GM23338 (cell line): Measurements from ENCODE around the gene MATK. TPM values are rescaled to one million over a fixed set of nuclear protein-coding genes. Genes with fewer than 3 reads are reported as not detected.

Experiments
- ATAC-seq: fragments of 200-7000 bp; cut with Tn5 transposase; 3 replicates; pipeline ENCODE4 v1.9.1; 2020
- DNase-seq: peaks from one replicate; pipeline ENCODE4 v3.0.0-alpha.2; 2015; ENCODE audit warnings: low spot score
- H2AFZ ChIP-seq: fragments of 200-600 bp; sonication (generic); 2 replicates; pipeline ENCODE4 v1.8.0; 2016; ENCODE audit warnings: antibody characterized with exemption, mild to moderate bottlenecking, moderate library complexity
- H3F3A ChIP-seq: fragments of 200-600 bp; sonication (generic); replicated peaks from 2 replicates; pipeline ENCODE4 v1.8.0; 2017; ENCODE audit warnings: antibody characterized with exemption, mixed run types, low read depth
- H3K27ac ChIP-seq: fragments of 200-600 bp; sonication (generic); 2 replicates; pipeline ENCODE4 v1.6.1; 2016; ENCODE audit warnings: low read depth
- H3K27me3 ChIP-seq: fragments of 200-600 bp; sonication (generic); 2 replicates; pipeline ENCODE4 v1.8.0; 2016; ENCODE audit warnings: mild to moderate bottlenecking, mixed run types, moderate library complexity; ENCODE audit not compliant: insufficient read depth
- H3K36me3 ChIP-seq: fragments of 200-600 bp; sonication (generic); 2 replicates; pipeline ENCODE4 v1.8.0; 2016; ENCODE audit warnings: mild to moderate bottlenecking; ENCODE audit not compliant: insufficient read depth
- H3K4me1 ChIP-seq: fragments of 200-600 bp; sonication (generic); 2 replicates; pipeline ENCODE4 v1.8.0; 2016; ENCODE audit warnings: mild to moderate bottlenecking, moderate library complexity; ENCODE audit not compliant: insufficient read depth
- H3K4me2 ChIP-seq: fragments of 200-600 bp; sonication (generic); 2 replicates; pipeline ENCODE4 v1.7.1; 2017; ENCODE audit warnings: mixed run types
- H3K4me3 ChIP-seq: fragments of 200-600 bp; sonication (generic); 2 replicates; pipeline ENCODE4 v1.6.1; 2016; ENCODE audit warnings: mixed run types
- H3K79me2 ChIP-seq: fragments of 200-600 bp; sonication (generic); replicated peaks from 2 replicates; pipeline ENCODE4 v1.8.0; 2017; ENCODE audit warnings: mild to moderate bottlenecking; ENCODE audit not compliant: insufficient read depth
- H3K9me2 ChIP-seq: fragments of 200-600 bp; sonication (generic); 2 replicates; pipeline ENCODE4 v1.8.0; 2017; ENCODE audit not compliant: insufficient read depth
- H4K20me1 ChIP-seq: fragments of 200-600 bp; sonication (generic); replicated peaks from 2 replicates; pipeline ENCODE4 v1.8.0; 2017; ENCODE audit warnings: mild to moderate bottlenecking; ENCODE audit not compliant: insufficient read depth
- H3K27ac Mint-ChIP-seq: 2 replicates; pipeline ENCODE4 v1.8.0; 2020; ENCODE audit warnings: inconsistent platforms, mild to moderate bottlenecking, moderate library complexity, mixed read lengths
- H3K27me3 Mint-ChIP-seq: 3 replicates; pipeline ENCODE4 v1.8.0; 2022; ENCODE audit warnings: low read depth, mild to moderate bottlenecking, moderate library complexity, mixed read lengths, inconsistent platforms; ENCODE audit not compliant: insufficient read depth, poor library complexity
- H3K36me3 Mint-ChIP-seq: 3 replicates; pipeline ENCODE4 v1.8.0; 2021; ENCODE audit warnings: low read depth, mild to moderate bottlenecking, inconsistent platforms, moderate library complexity, mixed read lengths
- H3K4me1 Mint-ChIP-seq: 3 replicates; pipeline ENCODE4 v1.8.0; 2020; ENCODE audit warnings: mild to moderate bottlenecking, inconsistent platforms, mixed read lengths
- H3K4me3 Mint-ChIP-seq: 3 replicates; pipeline ENCODE4 v1.8.0; 2021; ENCODE audit warnings: moderate library complexity, mild to moderate bottlenecking, inconsistent platforms, mixed read lengths
- H3K9me3 Mint-ChIP-seq: 3 replicates; pipeline ENCODE4 v1.8.0; 2020; ENCODE audit warnings: moderate library complexity, mild to moderate bottlenecking, inconsistent platforms, mixed read lengths
- CREB1 ChIP-seq: fragments of 250-450 bp; sonication (Bioruptor Pico); IDR thresholded peaks from 2 replicates; pipeline ENCODE4 v1.5.0; 2020; ENCODE audit warnings: low read depth, mild to moderate bottlenecking, moderate library complexity
- EZH2 ChIP-seq: fragments of 200-600 bp; sonication (generic); IDR thresholded peaks from one replicate; pipeline ENCODE4 v1.8.0; 2017; ENCODE audit warnings: antibody characterized with exemption, mild to moderate bottlenecking, low read depth; ENCODE audit not compliant: unreplicated experiment
- EZH2phosphoT487 ChIP-seq: fragments of 200-600 bp; sonication (generic); IDR thresholded peaks from one replicate; pipeline ENCODE4 v1.8.1; 2018; ENCODE audit warnings: antibody characterized with exemption; ENCODE audit not compliant: unreplicated experiment
- JUNB ChIP-seq: IDR thresholded peaks from one replicate; pipeline ENCODE4 v1.6.1; 2016; ENCODE audit warnings: antibody characterized with exemption; ENCODE audit not compliant: unreplicated experiment
- NANOG ChIP-seq: IDR thresholded peaks from 2 replicates; pipeline ENCODE4 v1.6.1; 2016; ENCODE audit warnings: antibody characterized with exemption, borderline replicate concordance
- POLR2AphosphoS5 ChIP-seq: IDR thresholded peaks from 2 replicates; pipeline ENCODE4 v1.6.1; 2016; ENCODE audit warnings: antibody characterized with exemption, low read depth
- STAT1 ChIP-seq: IDR thresholded peaks from one replicate; pipeline ENCODE4 v1.6.1; 2016; ENCODE audit warnings: antibody characterized with exemption; ENCODE audit not compliant: unreplicated experiment
- polyA plus RNA-seq: library from polyadenylated mRNA; unstranded; fragments of >200 nt; fragmentation: Nextera tagmentation; extraction: Ambion mirVana; gene quantifications from 2 replicates; pipeline ENCODE4 v1.2.1, GENCODE V29; 2016
- total RNA-seq: library from RNA; depleted of rRNA; stranded (reverse); fragments of >200 nt; shearing (Covaris generic); gene quantifications from 2 replicates; pipeline ENCODE4 v1.2.3, GENCODE V29; 2014
- TF ChIP-seq, protein P1 (sequence below), 2 experiments: fragments of 200-600 bp in 1 of 2; sonication (generic) in 1 of 2; conservative IDR thresholded peaks; 2 replicates each; pipeline versions ENCODE4 v1.5.1 to v1.6.1; 2016 to 2017; ENCODE audit warnings: antibody characterized with exemption in 2 of 2, low read depth in 2 of 2, mild to moderate bottlenecking in 2 of 2, moderate library complexity in 1 of 2
- TF ChIP-seq, protein P2 (sequence below): IDR thresholded peaks from one replicate; pipeline ENCODE4 v1.6.1; 2018; ENCODE audit warnings: antibody characterized with exemption; ENCODE audit not compliant: unreplicated experiment
- TF ChIP-seq, protein P3 (sequence below): IDR thresholded peaks from 2 replicates; pipeline ENCODE4 v1.6.1; 2016; ENCODE audit warnings: antibody characterized with exemption

MATK gene
- total and polyA plus RNA-seq, 2 experiments from 2014 or later = 13.4 to 21.4 TPM

DNA sequence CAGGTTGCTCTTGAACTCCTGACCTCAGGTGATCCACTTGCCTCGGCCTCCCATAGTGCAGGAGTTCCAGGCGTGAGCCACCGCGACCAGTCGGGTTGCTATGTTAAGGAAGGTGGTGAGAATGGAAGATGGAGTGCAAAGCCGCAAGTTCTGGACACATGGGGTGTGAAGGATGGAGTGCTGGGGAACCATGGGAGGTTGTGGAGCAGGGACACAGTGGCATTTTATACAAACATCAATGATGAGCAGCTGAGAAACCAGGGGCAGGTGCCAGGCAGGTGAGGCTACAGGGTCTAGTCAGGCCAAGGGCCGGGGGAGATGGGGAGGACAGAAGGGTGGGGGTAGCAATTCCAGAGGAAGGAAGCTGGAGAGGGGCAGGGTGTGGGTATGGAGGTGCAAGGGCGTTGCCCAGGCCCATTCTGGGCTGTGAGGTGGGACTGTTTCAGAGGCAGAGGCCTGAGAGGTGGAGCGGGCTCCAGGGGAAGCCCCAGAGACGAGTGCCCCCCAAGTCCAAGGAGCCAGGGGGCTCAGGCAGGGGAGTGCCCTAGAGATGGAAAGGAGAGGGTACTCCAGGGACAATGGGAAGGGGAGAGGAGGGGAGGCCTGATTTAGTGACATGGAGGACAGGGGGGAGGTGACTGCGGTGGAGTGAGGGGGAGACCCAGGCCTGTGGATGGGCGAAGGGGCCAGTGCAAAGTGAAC is 12.2 kb downstream of the MATK start:
- Mint-ChIP-seq H3K27ac (no peak overlapping the region), H3K27me3 (peaks cover 6% of the 10 kb centered on the region), H3K4me1 (peaks cover 8% of the 10 kb centered on the region), H3K9me3 (no peaks in the 10 kb centered on the region; the same call in 1 of the 3 replicates), H3K4me3 (no peak overlapping the region; the same call in 2 of the 3 replicates), H3K36me3 (peaks cover under 1% of the 10 kb centered on the region; the same call in 2 of the 3 replicates)
- Histone ChIP-seq H3K4me1 (no peaks in the 10 kb centered on the region), H3K27ac (no peak overlapping the region), H2AFZ (no peak overlapping the region), H4K20me1 (no peaks in the 10 kb centered on the region), H3K79me2 (no peaks in the 10 kb centered on the region), H3K27me3 (no peaks in the 10 kb centered on the region), H3F3A (0 out of 2 replicates have a peak, but pooled peaks cover 3% of the 10 kb centered on the region), H3K9me2 (no peaks in the 10 kb centered on the region), H3K4me2 (no peak overlapping the region), H3K4me3 (no peak overlapping the region), H3K36me3 (no peaks in the 10 kb centered on the region)
- TF ChIP-seq STAT1 (no peak), EZH2phosphoT487 (no peak), CREB1 (CRISPR knock-in tag) (no peak), EZH2 (no peak), POLR2AphosphoS5 (no peak), JUNB (no peak), NANOG (no peak)
- TF ChIP-seq, protein P1, sequence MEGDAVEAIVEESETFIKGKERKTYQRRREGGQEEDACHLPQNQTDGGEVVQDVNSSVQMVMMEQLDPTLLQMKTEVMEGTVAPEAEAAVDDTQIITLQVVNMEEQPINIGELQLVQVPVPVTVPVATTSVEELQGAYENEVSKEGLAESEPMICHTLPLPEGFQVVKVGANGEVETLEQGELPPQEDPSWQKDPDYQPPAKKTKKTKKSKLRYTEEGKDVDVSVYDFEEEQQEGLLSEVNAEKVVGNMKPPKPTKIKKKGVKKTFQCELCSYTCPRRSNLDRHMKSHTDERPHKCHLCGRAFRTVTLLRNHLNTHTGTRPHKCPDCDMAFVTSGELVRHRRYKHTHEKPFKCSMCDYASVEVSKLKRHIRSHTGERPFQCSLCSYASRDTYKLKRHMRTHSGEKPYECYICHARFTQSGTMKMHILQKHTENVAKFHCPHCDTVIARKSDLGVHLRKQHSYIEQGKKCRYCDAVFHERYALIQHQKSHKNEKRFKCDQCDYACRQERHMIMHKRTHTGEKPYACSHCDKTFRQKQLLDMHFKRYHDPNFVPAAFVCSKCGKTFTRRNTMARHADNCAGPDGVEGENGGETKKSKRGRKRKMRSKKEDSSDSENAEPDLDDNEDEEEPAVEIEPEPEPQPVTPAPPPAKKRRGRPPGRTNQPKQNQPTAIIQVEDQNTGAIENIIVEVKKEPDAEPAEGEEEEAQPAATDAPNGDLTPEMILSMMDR (conservative IDR thresholded peaks at IDR 0.05; ENCODE audit: low read depth in 2 of 2) = no peak
- TF ChIP-seq, protein P2, sequence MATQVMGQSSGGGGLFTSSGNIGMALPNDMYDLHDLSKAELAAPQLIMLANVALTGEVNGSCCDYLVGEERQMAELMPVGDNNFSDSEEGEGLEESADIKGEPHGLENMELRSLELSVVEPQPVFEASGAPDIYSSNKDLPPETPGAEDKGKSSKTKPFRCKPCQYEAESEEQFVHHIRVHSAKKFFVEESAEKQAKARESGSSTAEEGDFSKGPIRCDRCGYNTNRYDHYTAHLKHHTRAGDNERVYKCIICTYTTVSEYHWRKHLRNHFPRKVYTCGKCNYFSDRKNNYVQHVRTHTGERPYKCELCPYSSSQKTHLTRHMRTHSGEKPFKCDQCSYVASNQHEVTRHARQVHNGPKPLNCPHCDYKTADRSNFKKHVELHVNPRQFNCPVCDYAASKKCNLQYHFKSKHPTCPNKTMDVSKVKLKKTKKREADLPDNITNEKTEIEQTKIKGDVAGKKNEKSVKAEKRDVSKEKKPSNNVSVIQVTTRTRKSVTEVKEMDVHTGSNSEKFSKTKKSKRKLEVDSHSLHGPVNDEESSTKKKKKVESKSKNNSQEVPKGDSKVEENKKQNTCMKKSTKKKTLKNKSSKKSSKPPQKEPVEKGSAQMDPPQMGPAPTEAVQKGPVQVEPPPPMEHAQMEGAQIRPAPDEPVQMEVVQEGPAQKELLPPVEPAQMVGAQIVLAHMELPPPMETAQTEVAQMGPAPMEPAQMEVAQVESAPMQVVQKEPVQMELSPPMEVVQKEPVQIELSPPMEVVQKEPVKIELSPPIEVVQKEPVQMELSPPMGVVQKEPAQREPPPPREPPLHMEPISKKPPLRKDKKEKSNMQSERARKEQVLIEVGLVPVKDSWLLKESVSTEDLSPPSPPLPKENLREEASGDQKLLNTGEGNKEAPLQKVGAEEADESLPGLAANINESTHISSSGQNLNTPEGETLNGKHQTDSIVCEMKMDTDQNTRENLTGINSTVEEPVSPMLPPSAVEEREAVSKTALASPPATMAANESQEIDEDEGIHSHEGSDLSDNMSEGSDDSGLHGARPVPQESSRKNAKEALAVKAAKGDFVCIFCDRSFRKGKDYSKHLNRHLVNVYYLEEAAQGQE = no peak
- TF ChIP-seq, protein P3, sequence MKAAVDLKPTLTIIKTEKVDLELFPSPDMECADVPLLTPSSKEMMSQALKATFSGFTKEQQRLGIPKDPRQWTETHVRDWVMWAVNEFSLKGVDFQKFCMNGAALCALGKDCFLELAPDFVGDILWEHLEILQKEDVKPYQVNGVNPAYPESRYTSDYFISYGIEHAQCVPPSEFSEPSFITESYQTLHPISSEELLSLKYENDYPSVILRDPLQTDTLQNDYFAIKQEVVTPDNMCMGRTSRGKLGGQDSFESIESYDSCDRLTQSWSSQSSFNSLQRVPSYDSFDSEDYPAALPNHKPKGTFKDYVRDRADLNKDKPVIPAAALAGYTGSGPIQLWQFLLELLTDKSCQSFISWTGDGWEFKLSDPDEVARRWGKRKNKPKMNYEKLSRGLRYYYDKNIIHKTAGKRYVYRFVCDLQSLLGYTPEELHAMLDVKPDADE = no peak
- ATAC-seq (no peak), DNase-seq (no peak)
